Neural progenitor cell (in vitro differentiated cells): ENCODE measurements around the gene TRABD2B. TPM values are rescaled to one million over a fixed set of nuclear protein-coding genes. Genes with fewer than 3 reads are reported as not detected.
A peak's percentile ranks its signal among the peaks of the same experiment; 100 is the strongest.

ENCODE experiments used
- DNase-seq: peaks from one replicate; pipeline ENCODE4 v3.0.0-alpha.2; 2016; ENCODE audit warnings: low spot score
- H2AFZ ChIP-seq: fragments of 200-600 bp; sonication (generic); replicated peaks from 2 replicates; pipeline ENCODE4 v1.6.1; 2016; ENCODE audit warnings: antibody characterized with exemption
- H3F3A ChIP-seq: fragments of 200-600 bp; sonication (generic); 2 replicates; pipeline ENCODE4 v1.6.1; 2016; ENCODE audit warnings: antibody characterized with exemption, low read depth
- H3K27ac ChIP-seq: fragments of 200-600 bp; sonication (generic); 2 replicates; pipeline ENCODE4 v1.5.1; 2016; ENCODE audit warnings: mild to moderate bottlenecking
- H3K27me3 ChIP-seq: fragments of 200-600 bp; sonication (generic); 2 replicates; pipeline ENCODE4 v1.6.1; 2016; ENCODE audit warnings: mild to moderate bottlenecking, moderate library complexity
- H3K36me3 ChIP-seq: fragments of 200-600 bp; sonication (generic); 2 replicates; pipeline ENCODE4 v1.5.1; 2016
- H3K4me1 ChIP-seq: fragments of 200-600 bp; sonication (generic); 2 replicates; pipeline ENCODE4 v1.6.1; 2016; ENCODE audit warnings: mixed run types
- H3K4me2 ChIP-seq: fragments of 200-600 bp; sonication (generic); 2 replicates; pipeline ENCODE4 v1.6.1; 2016
- H3K4me3 ChIP-seq: fragments of 200-600 bp; sonication (generic); 2 replicates; pipeline ENCODE4 v1.5.1; 2016
- H3K79me2 ChIP-seq: fragments of 200-600 bp; sonication (generic); 2 replicates; pipeline ENCODE4 v1.6.1; 2016; ENCODE audit warnings: low read depth
- H3K9ac ChIP-seq: fragments of 200-600 bp; sonication (generic); 2 replicates; pipeline ENCODE4 v1.6.1; 2016
- H3K9me3 ChIP-seq: fragments of 200-600 bp; sonication (generic); 2 replicates; pipeline ENCODE4 v1.5.1; 2016; ENCODE audit warnings: low read depth
- H4K20me1 ChIP-seq: fragments of 200-600 bp; sonication (generic); 2 replicates; pipeline ENCODE4 v1.6.1; 2016; ENCODE audit warnings: low read depth
- H3K27ac Mint-ChIP-seq: 3 replicates; pipeline ENCODE4 v1.8.0; 2021; ENCODE audit warnings: mixed read lengths
- H3K27me3 Mint-ChIP-seq: 2 replicates; pipeline ENCODE4 v1.8.0; 2022; ENCODE audit warnings: low read depth, mild to moderate bottlenecking, inconsistent platforms, moderate library complexity, mixed read lengths; ENCODE audit not compliant: insufficient read depth
- H3K36me3 Mint-ChIP-seq: 3 replicates; pipeline ENCODE4 v1.8.0; 2021; ENCODE audit warnings: mixed read lengths
- H3K4me1 Mint-ChIP-seq: 3 replicates; pipeline ENCODE4 v1.8.0; 2021; ENCODE audit warnings: mixed read lengths
- H3K4me3 Mint-ChIP-seq: 3 replicates; pipeline ENCODE4 v1.8.0; 2021; ENCODE audit warnings: mild to moderate bottlenecking, moderate library complexity, mixed read lengths
- H3K9me3 Mint-ChIP-seq: 3 replicates; pipeline ENCODE4 v1.8.0; 2020; ENCODE audit warnings: mixed read lengths
- CTCF ChIP-seq: fragments of 200-600 bp; sonication (generic); IDR thresholded peaks from 2 replicates; pipeline ENCODE4 v1.5.1; 2017; ENCODE audit warnings: antibody characterized with exemption, mild to moderate bottlenecking
- EZH2 ChIP-seq: fragments of 200-600 bp; sonication (generic); IDR thresholded peaks from 2 replicates; pipeline ENCODE4 v1.6.1; 2017; ENCODE audit warnings: antibody characterized with exemption, mild to moderate bottlenecking, moderate library complexity
- EZH2phosphoT487 ChIP-seq: fragments of 200-600 bp; sonication (generic); IDR thresholded peaks from 2 replicates; pipeline ENCODE4 v1.6.1; 2017; ENCODE audit warnings: antibody characterized with exemption
- total RNA-seq: library from RNA; depleted of rRNA; stranded (reverse); fragments of >200 nt; gene quantifications from 2 replicates; pipeline ENCODE4 v1.2.3, GENCODE V29; 2015; ENCODE audit warnings: low replicate concordance

TRABD2B gene
- total RNA-seq, 1 donor from 2014 or later: 0.09 TPM

GRCh38 chr1:47830641-47831333, 166.4 kb downstream of the TRABD2B start:
- Mint-ChIP-seq H3K9me3 (peaks cover 11% of the 10 kb centered on the region), H3K4me1 (peaks cover 52% of the 10 kb centered on the region), H3K27me3 (peaks cover 7% of the 10 kb centered on the region), H3K4me3 (no peak overlapping the region), H3K27ac (peak overlapping the region; percentile 53), H3K36me3 (peaks cover 2% of the 10 kb centered on the region)
- H3K9me3 ChIP-seq: no peaks in the 10 kb centered on the region
- peaks cover 22% of the 10 kb centered on the region for H3K4me1 ChIP-seq
- H4K20me1 ChIP-seq: no peaks in the 10 kb centered on the region
- no peak for DNase-seq
- H3K27ac ChIP-seq: no peak overlapping the region
- TF ChIP-seq EZH2phosphoT487: no peak
- no peak for TF ChIP-seq CTCF
- TF ChIP-seq EZH2: no peak
- H3F3A ChIP-seq: peaks cover 5% of the 10 kb centered on the region
- peak overlapping the region; percentile 17 for H2AFZ ChIP-seq
- H3K79me2 ChIP-seq: no peaks in the 10 kb centered on the region
- H3K36me3 ChIP-seq: no peaks in the 10 kb centered on the region
- H3K4me2 ChIP-seq: no peak overlapping the region
- H3K9ac ChIP-seq: no peak overlapping the region
- H3K4me3 ChIP-seq: no peak overlapping the region
- H3K27me3 ChIP-seq: no peaks in the 10 kb centered on the region

GRCh38 chr1:47830021-47830420, 167.2 kb downstream of the TRABD2B start:
- no peaks in the 10 kb centered on the region for H3K36me3 Mint-ChIP-seq
- no peak for DNase-seq
- Histone ChIP-seq H3K9ac (no peak overlapping the region), H2AFZ (no peak overlapping the region), H3K4me1 (peaks cover 22% of the 10 kb centered on the region), H3K27me3 (no peaks in the 10 kb centered on the region), H3K4me2 (no peak overlapping the region), H3K36me3 (no peaks in the 10 kb centered on the region), H3K79me2 (no peaks in the 10 kb centered on the region), H3K9me3 (no peaks in the 10 kb centered on the region), H3K27ac (no peak overlapping the region), H4K20me1 (no peaks in the 10 kb centered on the region), H3F3A (peaks cover 5% of the 10 kb centered on the region), H3K4me3 (no peak overlapping the region)
- peaks cover 7% of the 10 kb centered on the region for H3K27me3 Mint-ChIP-seq
- no peak overlapping the region for H3K4me3 Mint-ChIP-seq
- TF ChIP-seq EZH2phosphoT487 (no peak), EZH2 (no peak), CTCF (no peak)
- peaks cover 56% of the 10 kb centered on the region for H3K4me1 Mint-ChIP-seq
- no peak overlapping the region for H3K27ac Mint-ChIP-seq
- H3K9me3 Mint-ChIP-seq: peaks cover 3% of the 10 kb centered on the region

- Mint-ChIP-seq H3K27me3 (peaks cover 7% of the 10 kb centered on the region), H3K4me1 (peaks cover 66% of the 10 kb centered on the region), H3K4me3 (no peak overlapping the region), H3K9me3 (no peaks in the 10 kb centered on the region), H3K36me3 (no peaks in the 10 kb centered on the region), H3K27ac (no peak overlapping the region)
- Histone ChIP-seq H3K27me3 (no peaks in the 10 kb centered on the region), H3K9ac (no peak overlapping the region), H3K9me3 (no peaks in the 10 kb centered on the region), H2AFZ (no peak overlapping the region), H3K36me3 (no peaks in the 10 kb centered on the region), H4K20me1 (no peaks in the 10 kb centered on the region), H3K27ac (no peak overlapping the region), H3K79me2 (no peaks in the 10 kb centered on the region), H3K4me2 (no peak overlapping the region), H3F3A (peaks cover 5% of the 10 kb centered on the region), H3K4me1 (peaks cover 22% of the 10 kb centered on the region), H3K4me3 (no peak overlapping the region)
- no peak for DNase-seq
- TF ChIP-seq CTCF (no peak), EZH2phosphoT487 (no peak), EZH2 (no peak)
These were observed 168.2 kb downstream of the TRABD2B start for GRCh38 chr1:47828978-47829377.
